HepG2 (cell line): ENCODE measurements around the gene SAA1. TPM values are rescaled to one million over a fixed set of nuclear protein-coding genes. Genes with fewer than 3 reads are reported as not detected.

Experiments
- BHLHE40 ChIP-seq: IDR thresholded peaks from 2 replicates; pipeline ENCODE4 v1.6.1; 2011; ENCODE audit warnings: low read length, improper control_type of control experiment
- CSRNP2 ChIP-seq: sonication (generic); formaldehyde crosslinking; conservative IDR thresholded peaks from 2 replicates; pipeline ENCODE4 v1.8.0; 2022; ENCODE audit warnings: low read depth, missing genetic modification reagents
- GATA4 ChIP-seq: sonication (generic); IDR thresholded peaks from 2 replicates; pipeline ENCODE4 v1.6.1; 2016; ENCODE audit warnings: antibody characterized with exemption, low read depth, borderline replicate concordance
- HNF4A ChIP-seq: sonication (generic); formaldehyde crosslinking; IDR thresholded peaks from 2 replicates; pipeline ENCODE4 v1.4.0; 2020; ENCODE audit warnings: missing genetic modification reagents
- ISX ChIP-seq: sonication (generic); formaldehyde crosslinking; conservative IDR thresholded peaks from 2 replicates; pipeline ENCODE4 v1.5.0; 2020; ENCODE audit warnings: missing genetic modification reagents
- KLF9 ChIP-seq: IDR thresholded peaks from 2 replicates; pipeline ENCODE4 v1.6.1; 2016; ENCODE audit warnings: low read depth
- KMT2B ChIP-seq: IDR thresholded peaks from 2 replicates; pipeline ENCODE4 v1.6.1; 2016; ENCODE audit warnings: missing genetic modification reagents, missing compliant biosample characterization
- MLX ChIP-seq: IDR thresholded peaks from 2 replicates; pipeline ENCODE4 v1.6.1; 2016
- MZF1 ChIP-seq: sonication (generic); formaldehyde crosslinking; IDR thresholded peaks from 2 replicates; pipeline ENCODE4 v1.8.1; 2023; ENCODE audit warnings: mild to moderate bottlenecking, missing genetic modification reagents, borderline replicate concordance
- NBN ChIP-seq: fragments of 450-650 bp; conservative IDR thresholded peaks from 2 replicates; pipeline ENCODE4 v1.6.1; 2017
- NCOA5 ChIP-seq: sonication (generic); formaldehyde crosslinking; IDR thresholded peaks from 2 replicates; pipeline ENCODE4 v1.4.0; 2020; ENCODE audit warnings: missing genetic modification reagents
- POGZ ChIP-seq: sonication (generic); formaldehyde crosslinking; IDR thresholded peaks from 2 replicates; pipeline ENCODE4 v1.4.0; 2020; ENCODE audit warnings: mild to moderate bottlenecking, missing genetic modification reagents
- RNF2 ChIP-seq: fragments of 450-650 bp; conservative IDR thresholded peaks from 2 replicates; pipeline ENCODE4 v1.6.1; 2016; ENCODE audit warnings: low read depth
- SIX1 ChIP-seq: sonication (generic); formaldehyde crosslinking; IDR thresholded peaks from 2 replicates; pipeline ENCODE4 v1.4.0; 2020; ENCODE audit warnings: missing genetic modification reagents, borderline replicate concordance
- TBL1XR1 ChIP-seq: fragments of 150-350 bp; IDR thresholded peaks from 2 replicates; pipeline ENCODE4 v1.6.1; 2014; ENCODE audit warnings: borderline replicate concordance, low read length; ENCODE audit not compliant: partially characterized antibody
- TFDP2 ChIP-seq: sonication (generic); formaldehyde crosslinking; IDR thresholded peaks from 2 replicates; pipeline ENCODE4 v1.4.0; 2020; ENCODE audit warnings: missing genetic modification reagents
- ZHX1 ChIP-seq: sonication (generic); formaldehyde crosslinking; IDR thresholded peaks from 2 replicates; pipeline ENCODE4 v1.8.1; 2022; ENCODE audit warnings: low read depth, mild to moderate bottlenecking, missing genetic modification reagents
- ZMYM3 ChIP-seq: sonication (generic); formaldehyde crosslinking; IDR thresholded peaks from 2 replicates; pipeline ENCODE4 v1.5.1; 2020; ENCODE audit warnings: mild to moderate bottlenecking, missing genetic modification reagents
- ZMYM4 ChIP-seq: sonication (generic); formaldehyde crosslinking; IDR thresholded peaks from 2 replicates; pipeline ENCODE4 v1.8.1; 2023; ENCODE audit warnings: mild to moderate bottlenecking, missing genetic modification reagents
- ZNF124 ChIP-seq: sonication (generic); formaldehyde crosslinking; IDR thresholded peaks from 2 replicates; pipeline ENCODE4 v1.4.0; 2020; ENCODE audit warnings: missing genetic modification reagents
- ZNF605 ChIP-seq: sonication (generic); formaldehyde crosslinking; IDR thresholded peaks from 2 replicates; pipeline ENCODE4 v1.8.0; 2022; ENCODE audit warnings: mild to moderate bottlenecking, missing genetic modification reagents
- ZNF816 ChIP-seq: sonication (generic); formaldehyde crosslinking; IDR thresholded peaks from 2 replicates; pipeline ENCODE4 v1.8.0; 2022; ENCODE audit warnings: missing genetic modification reagents, mild to moderate bottlenecking, borderline replicate concordance
- ZSCAN29 ChIP-seq: sonication (generic); formaldehyde crosslinking; conservative IDR thresholded peaks from 2 replicates; pipeline ENCODE4 v1.4.0; 2020; ENCODE audit warnings: mild to moderate bottlenecking, missing genetic modification reagents
- polyA plus RNA-seq, 8 experiments: library from polyadenylated mRNA; depleted of rRNA in 3 of 8; stranded (reverse) in 7 of 8; unstranded in 1 of 8; fragments of >200 nt; fragmentation: Illumina TruSeq in 4 of 8; extraction: Trizol in 4 of 8; gene quantifications; 2 replicates each; pipeline versions ENCODE4 v1.2.1 to v1.2.3, GENCODE V29; 2011 to 2016; ENCODE audit warnings: low read depth in 4 of 8, missing spikeins in 1 of 8, mixed read lengths in 1 of 8; ENCODE audit not compliant: insufficient read depth in 1 of 8
- total RNA-seq, 5 experiments: library from RNA; depleted of rRNA; stranded (reverse); fragments of >200 nt; fragmentation: Illumina TruSeq; extraction: Trizol; gene quantifications; 2 replicates each; pipeline ENCODE4 v1.2.3, GENCODE V29; 2016; ENCODE audit warnings: low read depth in 1 of 5

Gene SAA1
- total and polyA plus RNA-seq, 2 of the 13 experiments (the other 11 are each of a cell fraction or from before 2014, with no cell fraction given) = not detected

DNA sequence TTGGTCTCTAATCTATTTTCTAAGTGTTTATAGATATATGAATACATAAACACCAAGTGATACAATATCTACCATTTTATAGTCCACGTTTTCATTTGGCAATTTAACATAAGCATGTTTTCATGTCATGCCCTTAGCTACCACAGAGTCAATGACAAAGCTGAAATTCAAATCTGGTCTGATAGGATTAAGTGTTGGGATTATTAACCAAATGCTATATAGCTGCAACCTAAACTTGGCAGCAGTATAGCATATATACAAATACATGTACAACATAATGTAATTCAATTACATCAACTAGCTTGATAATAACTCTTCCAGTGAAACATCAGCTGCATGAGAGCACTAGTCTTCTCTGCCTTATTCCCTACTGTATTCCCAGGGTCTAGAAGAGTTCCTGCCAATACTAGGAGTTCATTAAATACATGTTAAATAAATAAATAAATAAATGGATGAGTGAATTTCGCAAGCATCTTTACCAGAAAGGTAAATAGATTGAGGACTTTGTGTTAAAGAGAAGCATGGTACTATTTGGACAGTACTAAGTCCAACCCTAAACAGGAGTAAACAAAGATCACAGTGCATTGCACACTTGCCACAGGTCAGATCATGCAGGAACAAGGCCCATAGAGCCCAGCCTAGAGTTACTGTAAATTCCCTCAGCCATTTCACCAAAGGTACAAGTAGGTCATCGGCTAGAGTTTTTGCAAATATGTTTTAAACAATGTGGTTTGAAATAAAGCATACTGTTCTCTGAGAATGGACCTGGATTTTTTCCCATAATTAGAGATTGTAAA, 42.3 kb upstream of the SAA1 start (continued):
- TF ChIP-seq ZHX1 (CRISPR knock-in tag) (no peak), NBN (no peak), ZMYM4 (CRISPR knock-in tag) (peak; percentile 85), KLF9 (0 out of 2 replicates have a peak, but pooled peaks have one; percentile 49), SIX1 (CRISPR knock-in tag) (0 out of 2 replicates have a peak, but pooled peaks have one; percentile 48), KMT2B (CRISPR knock-in tag) (peak; percentile 50; the same call in 1 of the 2 replicates), HNF4A (CRISPR knock-in tag) (peak; percentile 99), ZNF605 (no peak), TBL1XR1 (peak; percentile 63), GATA4 (no peak), ZMYM3 (CRISPR knock-in tag) (peak; percentile 77), ZNF124 (CRISPR knock-in tag) (peak; percentile 62; the same call in 1 of the 2 replicates), BHLHE40 (peak; percentile 41; the same call in 1 of the 2 replicates), NCOA5 (CRISPR knock-in tag) (no peak), POGZ (CRISPR knock-in tag) (peak; percentile 90), TFDP2 (no peak), MZF1 (no peak), MLX (peak; percentile 91), ISX (0 out of 2 replicates have a peak, but pooled peaks have one; percentile 43), ZNF816 (CRISPR knock-in tag) (no peak), RNF2 (no peak), CSRNP2 (CRISPR knock-in tag) (no peak), ZSCAN29 (peak; percentile 47; the same call in 1 of the 2 replicates)
